Parathyroid adenoma (tissue), 2 donors: ENCODE measurements around the gene RAG2.
A peak's percentile ranks its signal among the peaks of the same experiment; 100 is the strongest.
"Not testable (repeated sequence)": the region's sequence is repeated elsewhere in the genome, so short reads cannot be mapped to it uniquely, and the experiment has no call there.

Source experiments
- H2AFZ ChIP-seq: fragments of 300-600 bp; sonication (generic); one replicate; pipeline ENCODE4 v1.7.0; 2017; ENCODE audit warnings: antibody characterized with exemption, mild to moderate bottlenecking
- H3K27ac ChIP-seq: fragments of 300-600 bp; sonication (generic); one replicate; pipeline ENCODE4 v1.7.0; 2017
- H3K27me3 ChIP-seq: fragments of 300-600 bp; sonication (generic); one replicate; pipeline ENCODE4 v1.7.0; 2017; ENCODE audit warnings: low read length; ENCODE audit not compliant: control insufficient read depth, insufficient read depth
- H3K36me3 ChIP-seq: fragments of 300-600 bp; sonication (generic); one replicate; pipeline ENCODE4 v1.7.0; 2017; ENCODE audit warnings: low read length; ENCODE audit not compliant: control insufficient read depth, insufficient read depth
- H3K4me1 ChIP-seq: fragments of 300-600 bp; sonication (generic); one replicate; pipeline ENCODE4 v1.7.0; 2017; ENCODE audit warnings: control low read depth
- H3K4me2 ChIP-seq: fragments of 300-600 bp; sonication (generic); one replicate; pipeline ENCODE4 v1.7.0; 2017; ENCODE audit warnings: low read length
- H3K4me3 ChIP-seq: fragments of 300-600 bp; sonication (generic); one replicate; pipeline ENCODE4 v1.7.0; 2017; ENCODE audit warnings: low read depth, low read length
- H3K79me2 ChIP-seq: fragments of 300-600 bp; sonication (generic); one replicate; pipeline ENCODE4 v1.7.0; 2017; ENCODE audit warnings: control low read depth
- H3K9ac ChIP-seq: fragments of 300-600 bp; sonication (generic); one replicate; pipeline ENCODE4 v1.7.0; 2017; ENCODE audit warnings: mild to moderate bottlenecking
- H3K9me3 ChIP-seq: fragments of 300-600 bp; sonication (generic); one replicate; pipeline ENCODE4 v1.7.0; 2017; ENCODE audit warnings: low read length; ENCODE audit not compliant: control insufficient read depth
- CTCF ChIP-seq: fragments of 300-600 bp; sonication (generic); IDR thresholded peaks from one replicate; pipeline ENCODE4 v1.7.0; 2017; ENCODE audit warnings: antibody characterized with exemption, mild to moderate bottlenecking
- donor health status: primary hyperparathyroidism.

RAG2 gene

GRCh38 chr11:36564376-36565030 is 33.5 kb downstream of the RAG2 start:
- Histone ChIP-seq H3K4me3 (peak overlapping the region; percentile 39), H3K36me3 (no peaks in the 10 kb centered on the region), H3K9ac (no peak overlapping the region), H3K4me2 (peak overlapping the region; percentile 43), H3K9me3 (no peaks in the 10 kb centered on the region), H3K4me1 (no peaks in the 10 kb centered on the region), H3K27me3 (no peaks in the 10 kb centered on the region), H3K27ac (no peak overlapping the region), H2AFZ (peak overlapping the region; percentile 46), H3K79me2 (no peaks in the 10 kb centered on the region)
- peak; percentile 61 for TF ChIP-seq CTCF

- Histone ChIP-seq H3K4me2 (no peak overlapping the region), H3K36me3 (no peaks in the 10 kb centered on the region), H3K27me3 (no peaks in the 10 kb centered on the region), H2AFZ (no peak overlapping the region), H3K4me3 (no peak overlapping the region), H3K27ac (no peak overlapping the region), H3K79me2 (no peaks in the 10 kb centered on the region), H3K9me3 (no peaks in the 10 kb centered on the region), H3K9ac (no peak overlapping the region), H3K4me1 (no peaks in the 10 kb centered on the region)
- no peak for TF ChIP-seq CTCF
Observed at GRCh38 chr11:36558571-36559413, 39.2 kb downstream of the RAG2 start.

GRCh38 chr11:36557991-36558390 is 40.0 kb downstream of the RAG2 start:
- H3K79me2 ChIP-seq = no peaks in the 10 kb centered on the region
- H3K4me2 ChIP-seq = no peak overlapping the region
- H3K27ac ChIP-seq = no peak overlapping the region
- H3K9ac ChIP-seq = no peak overlapping the region
- no peaks in the 10 kb centered on the region for H3K27me3 ChIP-seq
- no peak overlapping the region for H2AFZ ChIP-seq
- no peak overlapping the region for H3K4me3 ChIP-seq
- H3K36me3 ChIP-seq = no peaks in the 10 kb centered on the region
- no peak for TF ChIP-seq CTCF
- no peaks in the 10 kb centered on the region for H3K9me3 ChIP-seq
- H3K4me1 ChIP-seq = no peaks in the 10 kb centered on the region

GRCh38 chr11:36557390-36557789 is 40.6 kb downstream of the RAG2 start:
- not testable (repeated sequence) for H3K4me2 ChIP-seq, H3K79me2 ChIP-seq, H3K4me3 ChIP-seq, H2AFZ ChIP-seq, H3K9ac ChIP-seq, H3K9me3 ChIP-seq, H3K36me3 ChIP-seq, H3K4me1 ChIP-seq, H3K27me3 ChIP-seq, H3K27ac ChIP-seq

- Histone ChIP-seq H2AFZ (no peak overlapping the region), H3K79me2 (no peaks in the 10 kb centered on the region), H3K4me3 (no peak overlapping the region), H3K36me3 (no peaks in the 10 kb centered on the region), H3K27ac (no peak overlapping the region), H3K4me2 (no peak overlapping the region), H3K27me3 (no peaks in the 10 kb centered on the region), H3K9me3 (no peaks in the 10 kb centered on the region), H3K9ac (no peak overlapping the region), H3K4me1 (no peaks in the 10 kb centered on the region)
- TF ChIP-seq CTCF = no peak
Observed at GRCh38 chr11:36550385-36551115, 47.5 kb downstream of the RAG2 start.
